HEK293 (cell line): Measurements from ENCODE around the gene CDH18.

Experiments
- CTCF ChIA-PET: fragments of 350-600 bp; formaldehyde crosslinking; extraction: SDS; loops from one replicate; lab custom pipeline; 2021; ENCODE audit warnings: antibody characterized with exemption; lab: Yijun Ruan, JAX
- POLR2A ChIA-PET: fragments of 300-600 bp; formaldehyde crosslinking; extraction: SDS; loops from one replicate; lab custom pipeline; 2020; ENCODE audit warnings: antibody characterized with exemption, inconsistent platforms; lab: Yijun Ruan, JAX
- H3K27ac ChIP-seq: fragments of 200-500 bp; sonication (Bioruptor generic); 2 replicates; pipeline ENCODE4 v1.5.1; 2014; ENCODE audit warnings: low read depth, low read length, control low read depth, inconsistent platforms; ENCODE audit errors: extremely low read depth
- H3K36me3 ChIP-seq, 2 experiments: fragments of 200-500 bp in 1 of 2; sonication (Bioruptor generic) in 1 of 2; 1 replicate in 1 of 2; 2 replicates in 1 of 2; pipeline ENCODE4 v1.5.1; 2014 to 2017; ENCODE audit warnings: inconsistent platforms in 2 of 2, low read length in 2 of 2; ENCODE audit not compliant: control insufficient read depth in 2 of 2, insufficient read depth in 1 of 2
- H3K4me1 ChIP-seq: fragments of 200-500 bp; sonication (Bioruptor generic); 2 replicates; pipeline ENCODE4 v1.5.1; 2014; ENCODE audit warnings: mild to moderate bottlenecking, low read length, inconsistent platforms; ENCODE audit not compliant: control insufficient read depth, insufficient read depth
- H3K4me3 ChIP-seq: 2 replicates; pipeline ENCODE4 v1.5.1; 2011; ENCODE audit warnings: low read depth, mild to moderate bottlenecking, control low read depth, low read length, moderate library complexity
- H3K9me3 ChIP-seq: fragments of 200-500 bp; sonication (Bioruptor generic); 2 replicates; pipeline ENCODE4 v1.5.1; 2014; ENCODE audit warnings: low read depth, low read length, inconsistent platforms; ENCODE audit not compliant: control insufficient read depth, insufficient read depth
- CTCF ChIP-seq: fragments of 450-650 bp; formaldehyde crosslinking; IDR thresholded peaks from 2 replicates; pipeline ENCODE4 v1.5.1; 2016; ENCODE audit warnings: missing biosample characterization, missing genetic modification characterization
- ELK4 ChIP-seq: IDR thresholded peaks from 2 replicates; pipeline ENCODE4 v1.6.1; 2011; ENCODE audit warnings: mild to moderate bottlenecking, low read depth, low read length, borderline replicate concordance
- GLI4 ChIP-seq: fragments of 450-650 bp; formaldehyde crosslinking; IDR thresholded peaks from 2 replicates; pipeline ENCODE4 v1.5.1; 2016; ENCODE audit warnings: missing biosample characterization, missing genetic modification characterization
- KLF7 ChIP-seq: fragments of 450-650 bp; formaldehyde crosslinking; IDR thresholded peaks from 2 replicates; pipeline ENCODE4 v1.5.1; 2016; ENCODE audit warnings: missing biosample characterization, missing genetic modification characterization, borderline replicate concordance
- RBAK ChIP-seq: fragments of 450-650 bp; formaldehyde crosslinking; IDR thresholded peaks from 2 replicates; pipeline ENCODE4 v1.5.1; 2016; ENCODE audit warnings: missing biosample characterization, missing genetic modification characterization
- ZBTB26 ChIP-seq: fragments of 450-650 bp; formaldehyde crosslinking; optimal IDR thresholded peaks from 2 replicates; pipeline ENCODE3; 2016; ENCODE audit warnings: missing biosample characterization, mild to moderate bottlenecking, missing genetic modification characterization
- ZFHX2 ChIP-seq: fragments of 450-650 bp; formaldehyde crosslinking; conservative IDR thresholded peaks from 2 replicates; pipeline ENCODE4 v1.5.1; 2016; ENCODE audit warnings: missing biosample characterization, missing genetic modification characterization
- ZFP3 ChIP-seq: fragments of 450-650 bp; formaldehyde crosslinking; IDR thresholded peaks from 2 replicates; pipeline ENCODE4 v1.5.1; 2016; ENCODE audit warnings: low read depth, missing biosample characterization, missing genetic modification characterization
- ZNF10 ChIP-seq: fragments of 450-650 bp; formaldehyde crosslinking; IDR thresholded peaks from 2 replicates; pipeline ENCODE4 v1.5.1; 2017; ENCODE audit warnings: missing biosample characterization, missing genetic modification characterization
- ZNF140 ChIP-seq: fragments of 450-650 bp; formaldehyde crosslinking; IDR thresholded peaks from 2 replicates; pipeline ENCODE4 v1.5.1; 2016; ENCODE audit warnings: missing biosample characterization, missing genetic modification characterization
- ZNF248 ChIP-seq: fragments of 450-650 bp; formaldehyde crosslinking; IDR thresholded peaks from 2 replicates; pipeline ENCODE4 v1.5.1; 2017; ENCODE audit warnings: missing biosample characterization, missing genetic modification characterization
- ZNF280C ChIP-seq: fragments of 450-650 bp; formaldehyde crosslinking; IDR thresholded peaks from 2 replicates; pipeline ENCODE4 v1.5.1; 2016; ENCODE audit warnings: missing biosample characterization, missing genetic modification characterization
- ZNF391 ChIP-seq: fragments of 450-650 bp; formaldehyde crosslinking; IDR thresholded peaks from 2 replicates; pipeline ENCODE4 v1.5.1; 2016; ENCODE audit warnings: low read depth, missing biosample characterization, missing genetic modification characterization, borderline replicate concordance
- ZNF404 ChIP-seq: fragments of 450-650 bp; formaldehyde crosslinking; IDR thresholded peaks from 2 replicates; pipeline ENCODE4 v1.5.1; 2017; ENCODE audit warnings: missing biosample characterization, missing genetic modification characterization
- ZNF473 ChIP-seq: fragments of 450-650 bp; formaldehyde crosslinking; IDR thresholded peaks from 2 replicates; pipeline ENCODE4 v1.5.1; 2017; ENCODE audit warnings: missing biosample characterization, missing genetic modification characterization
- ZNF548 ChIP-seq: fragments of 450-650 bp; formaldehyde crosslinking; IDR thresholded peaks from 2 replicates; pipeline ENCODE4 v1.5.1; 2016; ENCODE audit warnings: missing biosample characterization, missing genetic modification characterization
- ZNF571 ChIP-seq: fragments of 450-650 bp; formaldehyde crosslinking; IDR thresholded peaks from 2 replicates; pipeline ENCODE4 v1.5.0; 2017; ENCODE audit warnings: missing biosample characterization, missing genetic modification characterization
- ZNF664 ChIP-seq: fragments of 450-650 bp; formaldehyde crosslinking; IDR thresholded peaks from 2 replicates; pipeline ENCODE4 v1.5.1; 2016; ENCODE audit warnings: missing biosample characterization, missing genetic modification characterization
- ZNF677 ChIP-seq: fragments of 450-650 bp; IDR thresholded peaks from 2 replicates; pipeline ENCODE4 v1.5.0; 2018; ENCODE audit warnings: missing biosample characterization, mild to moderate bottlenecking, missing genetic modification characterization, moderate library complexity
- ZNF704 ChIP-seq: fragments of 450-650 bp; formaldehyde crosslinking; IDR thresholded peaks from 2 replicates; pipeline ENCODE4 v1.5.1; 2016; ENCODE audit warnings: missing biosample characterization, missing genetic modification characterization
- ZNF791 ChIP-seq: fragments of 450-650 bp; formaldehyde crosslinking; IDR thresholded peaks from 2 replicates; pipeline ENCODE4 v1.5.1; 2016; ENCODE audit warnings: missing biosample characterization, missing genetic modification characterization
- ZNF830 ChIP-seq: fragments of 450-650 bp; IDR thresholded peaks from 2 replicates; pipeline ENCODE4 v1.5.0; 2018; ENCODE audit warnings: missing biosample characterization, missing genetic modification characterization, low read depth, mild to moderate bottlenecking, moderate library complexity
- TF ChIP-seq, protein P1 (sequence below): fragments of 450-650 bp; formaldehyde crosslinking; IDR thresholded peaks from 2 replicates; pipeline ENCODE4 v1.5.1; 2016; ENCODE audit warnings: missing biosample characterization, missing genetic modification characterization
- TF ChIP-seq, protein P2 (sequence below): fragments of 450-650 bp; formaldehyde crosslinking; IDR thresholded peaks from 2 replicates; pipeline ENCODE4 v1.5.1; 2016; ENCODE audit warnings: missing biosample characterization, missing genetic modification characterization

The CDH18 gene

GRCh38 chr5:20000416-20000815, 12.4 kb upstream of the CDH18 start:
- H3K27ac ChIP-seq: no peak overlapping the region
- no peak overlapping the region for H3K4me3 ChIP-seq
- ChIA-PET POLR2A (no interaction called here), CTCF (interaction anchor here (0.6 kb wide), 1 partner anchor 585 kb away, joined by 4 read pairs; no protein-coding TSS in a partner anchor)
- no peaks in the 10 kb centered on the region for H3K4me1 ChIP-seq
- TF ChIP-seq ZNF664 (tag by site-specific recombination) (no peak), ZNF571 (no peak), ZFP3 (no peak), ZNF404 (no peak), GLI4 (tag by site-specific recombination) (no peak), ZBTB26 (tag by site-specific recombination) (no peak), ZNF473 (tag by site-specific recombination) (no peak), ZNF677 (tag by site-specific recombination) (no peak), ELK4 (no peak), ZNF248 (tag by site-specific recombination) (no peak), RBAK (tag by site-specific recombination) (no peak), ZNF140 (tag by site-specific recombination) (no peak), KLF7 (tag by site-specific recombination) (no peak), ZNF391 (tag by site-specific recombination) (no peak), ZNF704 (no peak), ZNF791 (tag by site-specific recombination) (no peak)
- TF ChIP-seq, protein P1, sequence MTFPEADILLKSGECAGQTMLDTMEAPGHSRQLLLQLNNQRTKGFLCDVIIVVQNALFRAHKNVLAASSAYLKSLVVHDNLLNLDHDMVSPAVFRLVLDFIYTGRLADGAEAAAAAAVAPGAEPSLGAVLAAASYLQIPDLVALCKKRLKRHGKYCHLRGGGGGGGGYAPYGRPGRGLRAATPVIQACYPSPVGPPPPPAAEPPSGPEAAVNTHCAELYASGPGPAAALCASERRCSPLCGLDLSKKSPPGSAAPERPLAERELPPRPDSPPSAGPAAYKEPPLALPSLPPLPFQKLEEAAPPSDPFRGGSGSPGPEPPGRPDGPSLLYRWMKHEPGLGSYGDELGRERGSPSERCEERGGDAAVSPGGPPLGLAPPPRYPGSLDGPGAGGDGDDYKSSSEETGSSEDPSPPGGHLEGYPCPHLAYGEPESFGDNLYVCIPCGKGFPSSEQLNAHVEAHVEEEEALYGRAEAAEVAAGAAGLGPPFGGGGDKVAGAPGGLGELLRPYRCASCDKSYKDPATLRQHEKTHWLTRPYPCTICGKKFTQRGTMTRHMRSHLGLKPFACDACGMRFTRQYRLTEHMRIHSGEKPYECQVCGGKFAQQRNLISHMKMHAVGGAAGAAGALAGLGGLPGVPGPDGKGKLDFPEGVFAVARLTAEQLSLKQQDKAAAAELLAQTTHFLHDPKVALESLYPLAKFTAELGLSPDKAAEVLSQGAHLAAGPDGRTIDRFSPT (tag by site-specific recombination): no peak
- H3K9me3 ChIP-seq: no peaks in the 10 kb centered on the region
- H3K36me3 ChIP-seq: no peaks in the 10 kb centered on the region; a peak in 1 of 3 replicates

GRCh38 chr5:19988457-19988856, 457 bp upstream of the CDH18 start:
- H3K9me3 ChIP-seq: no peaks in the 10 kb centered on the region
- no peaks in the 10 kb centered on the region for H3K36me3 ChIP-seq
- ChIA-PET CTCF (no interaction called here), POLR2A (no interaction called here)
- H3K27ac ChIP-seq: no peak overlapping the region
- peaks cover 2% of the 10 kb centered on the region; the same call in 1 of the 2 replicates for H3K4me1 ChIP-seq
- peak overlapping the region; percentile 35 for H3K4me3 ChIP-seq
- no peak for TF ChIP-seq ZNF830 (tag by site-specific recombination)
- TF ChIP-seq, protein P2, sequence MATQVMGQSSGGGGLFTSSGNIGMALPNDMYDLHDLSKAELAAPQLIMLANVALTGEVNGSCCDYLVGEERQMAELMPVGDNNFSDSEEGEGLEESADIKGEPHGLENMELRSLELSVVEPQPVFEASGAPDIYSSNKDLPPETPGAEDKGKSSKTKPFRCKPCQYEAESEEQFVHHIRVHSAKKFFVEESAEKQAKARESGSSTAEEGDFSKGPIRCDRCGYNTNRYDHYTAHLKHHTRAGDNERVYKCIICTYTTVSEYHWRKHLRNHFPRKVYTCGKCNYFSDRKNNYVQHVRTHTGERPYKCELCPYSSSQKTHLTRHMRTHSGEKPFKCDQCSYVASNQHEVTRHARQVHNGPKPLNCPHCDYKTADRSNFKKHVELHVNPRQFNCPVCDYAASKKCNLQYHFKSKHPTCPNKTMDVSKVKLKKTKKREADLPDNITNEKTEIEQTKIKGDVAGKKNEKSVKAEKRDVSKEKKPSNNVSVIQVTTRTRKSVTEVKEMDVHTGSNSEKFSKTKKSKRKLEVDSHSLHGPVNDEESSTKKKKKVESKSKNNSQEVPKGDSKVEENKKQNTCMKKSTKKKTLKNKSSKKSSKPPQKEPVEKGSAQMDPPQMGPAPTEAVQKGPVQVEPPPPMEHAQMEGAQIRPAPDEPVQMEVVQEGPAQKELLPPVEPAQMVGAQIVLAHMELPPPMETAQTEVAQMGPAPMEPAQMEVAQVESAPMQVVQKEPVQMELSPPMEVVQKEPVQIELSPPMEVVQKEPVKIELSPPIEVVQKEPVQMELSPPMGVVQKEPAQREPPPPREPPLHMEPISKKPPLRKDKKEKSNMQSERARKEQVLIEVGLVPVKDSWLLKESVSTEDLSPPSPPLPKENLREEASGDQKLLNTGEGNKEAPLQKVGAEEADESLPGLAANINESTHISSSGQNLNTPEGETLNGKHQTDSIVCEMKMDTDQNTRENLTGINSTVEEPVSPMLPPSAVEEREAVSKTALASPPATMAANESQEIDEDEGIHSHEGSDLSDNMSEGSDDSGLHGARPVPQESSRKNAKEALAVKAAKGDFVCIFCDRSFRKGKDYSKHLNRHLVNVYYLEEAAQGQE: no peak
- TF ChIP-seq ZFHX2 (tag by site-specific recombination): no peak
- no peak for TF ChIP-seq ZNF10
- TF ChIP-seq ZNF280C: no peak
- no peak for TF ChIP-seq CTCF
- no peak for TF ChIP-seq ZNF548 (tag by site-specific recombination)
